ENCODE results near the gene FHAD1.

DNA sequence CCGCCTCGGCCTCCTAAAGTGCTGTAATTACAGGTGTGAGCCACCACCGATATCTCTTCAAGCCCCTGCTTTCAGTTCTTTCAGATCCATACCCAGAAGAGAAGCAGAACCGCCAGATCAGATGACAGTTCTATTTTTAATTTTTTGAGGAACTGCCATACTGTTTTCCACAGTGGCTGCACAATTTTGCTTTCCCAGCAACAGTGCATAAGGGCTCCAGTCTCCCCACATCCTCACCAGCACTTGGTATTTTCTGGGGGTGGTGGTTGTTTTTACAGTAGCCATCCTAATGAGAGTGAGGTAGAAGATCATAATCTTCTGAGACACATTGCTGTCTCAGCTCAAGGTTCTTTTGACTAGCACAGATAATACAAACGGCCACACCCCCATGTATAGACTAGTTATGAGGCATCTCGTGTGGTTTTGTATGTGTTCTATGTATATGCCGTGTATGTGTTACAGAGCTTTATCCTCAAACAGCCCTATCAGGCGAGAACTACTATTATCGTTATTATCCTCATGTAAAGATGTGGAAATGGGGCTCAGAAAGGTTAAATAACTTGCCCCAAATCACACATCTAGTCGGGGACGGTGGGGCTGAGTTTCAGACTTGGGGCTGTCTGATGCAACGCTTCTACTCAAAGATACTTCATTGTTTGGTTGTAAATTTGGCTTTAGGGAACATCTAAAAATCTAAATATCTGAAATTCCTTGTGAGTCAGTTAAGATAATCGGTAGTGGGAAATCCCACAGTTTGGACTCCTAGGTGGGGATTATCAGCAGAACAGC, 12.0 kb downstream of the FHAD1 start:
- TF ChIP-seq EZH2phosphoT487 (IDR thresholded peaks at IDR 0.05; ENCODE audit: borderline replicate concordance, low read length), result no peak
- TF ChIP-seq, protein P1, sequence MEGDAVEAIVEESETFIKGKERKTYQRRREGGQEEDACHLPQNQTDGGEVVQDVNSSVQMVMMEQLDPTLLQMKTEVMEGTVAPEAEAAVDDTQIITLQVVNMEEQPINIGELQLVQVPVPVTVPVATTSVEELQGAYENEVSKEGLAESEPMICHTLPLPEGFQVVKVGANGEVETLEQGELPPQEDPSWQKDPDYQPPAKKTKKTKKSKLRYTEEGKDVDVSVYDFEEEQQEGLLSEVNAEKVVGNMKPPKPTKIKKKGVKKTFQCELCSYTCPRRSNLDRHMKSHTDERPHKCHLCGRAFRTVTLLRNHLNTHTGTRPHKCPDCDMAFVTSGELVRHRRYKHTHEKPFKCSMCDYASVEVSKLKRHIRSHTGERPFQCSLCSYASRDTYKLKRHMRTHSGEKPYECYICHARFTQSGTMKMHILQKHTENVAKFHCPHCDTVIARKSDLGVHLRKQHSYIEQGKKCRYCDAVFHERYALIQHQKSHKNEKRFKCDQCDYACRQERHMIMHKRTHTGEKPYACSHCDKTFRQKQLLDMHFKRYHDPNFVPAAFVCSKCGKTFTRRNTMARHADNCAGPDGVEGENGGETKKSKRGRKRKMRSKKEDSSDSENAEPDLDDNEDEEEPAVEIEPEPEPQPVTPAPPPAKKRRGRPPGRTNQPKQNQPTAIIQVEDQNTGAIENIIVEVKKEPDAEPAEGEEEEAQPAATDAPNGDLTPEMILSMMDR (IDR thresholded peaks at IDR 0.05; ENCODE audit: low read depth, low read length, poor library complexity, severe bottlenecking), result no peak
